Cardiac fibroblast (primary cell): ENCODE results near the gene TTYH3.

Experiments used
- DNase-seq, 2 donors: peaks; one replicate each; pipeline versions ENCODE4 v3.0.0 to v3.0.0-alpha.2; 2010; ENCODE audit warnings: low read depth in 2 of 2
- H3K4me3 ChIP-seq, 2 donors: replicated peaks in 1 of 2; 1 replicate in 1 of 2; 2 replicates in 1 of 2; pipeline ENCODE4 v1.5.1; 2011; ENCODE audit warnings: low read depth in 2 of 2, low read length in 2 of 2, mild to moderate bottlenecking in 2 of 2, moderate library complexity in 1 of 2
- CTCF ChIP-seq: IDR thresholded peaks from one replicate; pipeline ENCODE4 v1.5.1; 2011; ENCODE audit warnings: low read depth, mild to moderate bottlenecking, low read length, inconsistent platforms

Gene TTYH3

GRCh38 chr7:2619116-2619515, 12.7 kb upstream of the TTYH3 start:
- no peak overlapping the region for H3K4me3 ChIP-seq
- no peak for TF ChIP-seq CTCF
- peak in 1 of 2 donors; percentile 42 for DNase-seq

- DNase-seq = peak; percentile 64 to 83
- no peak for TF ChIP-seq CTCF
- no peak overlapping the region for H3K4me3 ChIP-seq
These were observed 10.5 kb upstream of the TTYH3 start for GRCh38 chr7:2621061-2621828.

- no peak for TF ChIP-seq CTCF
- no peak overlapping the region for H3K4me3 ChIP-seq
- DNase-seq = peak in 1 of 2 donors; percentile 47
These were observed 9.7 kb upstream of the TTYH3 start for GRCh38 chr7:2621948-2622640.

- TF ChIP-seq CTCF = no peak
- DNase-seq = no peak
These were observed 8.7 kb upstream of the TTYH3 start for GRCh38 chr7:2622869-2623697.

GRCh38 chr7:2623698-2624014, 8.1 kb upstream of the TTYH3 start:
- no peak for DNase-seq
- no peak for TF ChIP-seq CTCF
- no peak overlapping the region for H3K4me3 ChIP-seq

More at GRCh38 chr7:2622869-2623697, 8.7 kb upstream of the TTYH3 start:
- no peak overlapping the region for H3K4me3 ChIP-seq

GRCh38 chr7:2624293-2624886, 7.4 kb upstream of the TTYH3 start:
- TF ChIP-seq CTCF = no peak
- no peak for DNase-seq
- no peak overlapping the region for H3K4me3 ChIP-seq
